GM18507 (cell line): ENCODE measurements around the gene RBFOX2.
A peak's percentile ranks its signal among the peaks of the same experiment; 100 is the strongest.
"Not testable (repeated sequence)": the region's sequence is repeated elsewhere in the genome, so short reads cannot be mapped to it uniquely, and the experiment has no call there.

ENCODE experiments used
- DNase-seq: peaks from one replicate; pipeline ENCODE4 v3.0.0; 2011; ENCODE audit warnings: low read depth; ENCODE audit not compliant: insufficient read length; ENCODE audit errors: extremely low spot score
- FAIRE-seq: peaks from 2 replicates; lab custom pipeline; 2011; peaks lifted over from hg19 to GRCh38; lab: Jason Lieb, UNC

RBFOX2 gene, protein sequence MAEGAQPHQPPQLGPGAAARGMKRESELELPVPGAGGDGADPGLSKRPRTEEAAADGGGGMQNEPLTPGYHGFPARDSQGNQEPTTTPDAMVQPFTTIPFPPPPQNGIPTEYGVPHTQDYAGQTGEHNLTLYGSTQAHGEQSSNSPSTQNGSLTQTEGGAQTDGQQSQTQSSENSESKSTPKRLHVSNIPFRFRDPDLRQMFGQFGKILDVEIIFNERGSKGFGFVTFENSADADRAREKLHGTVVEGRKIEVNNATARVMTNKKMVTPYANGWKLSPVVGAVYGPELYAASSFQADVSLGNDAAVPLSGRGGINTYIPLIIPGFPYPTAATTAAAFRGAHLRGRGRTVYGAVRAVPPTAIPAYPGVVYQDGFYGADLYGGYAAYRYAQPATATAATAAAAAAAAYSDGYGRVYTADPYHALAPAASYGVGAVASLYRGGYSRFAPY

DNA sequence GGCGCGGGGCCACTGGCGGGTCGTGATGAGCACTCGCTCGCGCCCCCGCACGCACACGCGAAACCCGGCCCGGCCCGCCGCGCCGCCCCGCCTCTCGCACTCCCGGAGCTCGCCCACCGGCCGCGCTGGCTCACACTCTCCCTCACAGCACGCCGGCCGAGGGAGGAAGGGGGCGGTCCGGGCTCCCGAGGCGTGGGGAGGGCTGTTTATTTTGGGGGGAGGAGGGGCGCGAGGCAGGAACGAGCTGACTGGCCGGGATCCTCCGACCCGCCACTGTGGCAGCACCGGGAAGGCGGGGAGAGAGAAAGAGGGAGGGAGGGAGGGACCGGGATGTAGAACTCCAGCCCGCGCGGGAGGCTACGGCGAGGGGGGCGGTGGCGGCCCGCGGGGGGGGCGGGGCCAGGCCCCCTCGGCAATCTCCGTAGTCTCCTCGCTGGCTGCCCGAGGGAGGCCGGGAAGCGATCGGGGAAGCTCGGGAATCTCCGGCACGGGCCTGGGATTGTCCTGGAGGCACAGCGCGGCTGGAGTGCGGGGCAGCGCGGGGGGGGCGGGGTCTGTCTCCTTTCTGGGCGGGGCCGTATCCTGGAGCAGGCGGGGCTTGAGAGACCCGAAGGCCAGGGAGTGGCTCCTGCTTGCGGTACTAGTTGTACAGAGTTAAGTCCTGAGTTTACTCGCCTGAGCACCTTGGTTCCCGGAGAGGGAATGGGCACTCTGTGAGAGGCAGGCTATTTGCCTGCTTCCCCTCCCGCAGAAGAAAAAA, at the start of gene RBFOX2:
RBFOX2 (minus strand) TSS at position 179 of the 760 bp plus-strand sequence. CDS start 399 bp downstream, outside the sequence.
- DNase-seq = peak; percentile 62
- no peak for FAIRE-seq

DNA sequence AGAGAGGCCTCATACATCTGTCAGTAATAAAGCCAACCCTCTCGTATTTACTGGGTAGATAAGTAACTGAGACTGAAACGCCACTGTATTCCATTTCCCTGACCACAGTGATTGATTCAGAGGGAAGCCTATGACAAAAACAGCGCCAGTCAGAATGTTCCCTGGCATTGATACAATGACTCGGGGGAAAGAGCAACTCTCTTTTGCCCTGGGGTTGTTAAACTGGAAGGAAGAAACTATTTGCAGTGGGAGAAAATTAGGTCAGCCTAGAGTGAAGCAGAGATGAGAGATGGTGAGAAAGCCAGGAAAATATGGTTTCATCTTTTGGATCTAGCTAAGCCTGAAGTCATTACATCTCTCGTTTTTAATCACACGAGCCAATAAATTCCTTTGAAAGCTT, 48.6 kb upstream of the RBFOX2 start:
- DNase-seq (no peak), FAIRE-seq (no peak)

DNA sequence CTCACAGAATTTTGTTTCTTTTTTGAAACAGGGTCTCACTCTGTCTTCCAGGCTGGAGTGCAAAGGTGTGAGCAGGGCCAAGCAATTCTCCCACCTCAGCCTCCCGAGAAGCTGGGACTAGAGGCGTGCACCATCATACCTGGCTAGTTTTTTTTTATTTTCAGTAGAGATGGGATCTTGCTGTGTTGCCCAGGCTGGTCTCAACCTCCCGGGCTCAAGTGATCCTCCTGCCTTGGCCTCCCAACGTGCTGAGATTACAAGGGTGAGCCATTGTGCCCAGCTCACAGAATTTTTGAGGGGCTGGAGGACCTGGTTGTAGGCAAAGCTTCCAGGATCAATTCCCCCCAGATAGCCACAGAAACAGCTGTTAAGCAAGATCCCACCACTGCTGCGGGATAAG, 47.1 kb upstream of the RBFOX2 start:
- FAIRE-seq (no peak), DNase-seq (no peak)

DNA sequence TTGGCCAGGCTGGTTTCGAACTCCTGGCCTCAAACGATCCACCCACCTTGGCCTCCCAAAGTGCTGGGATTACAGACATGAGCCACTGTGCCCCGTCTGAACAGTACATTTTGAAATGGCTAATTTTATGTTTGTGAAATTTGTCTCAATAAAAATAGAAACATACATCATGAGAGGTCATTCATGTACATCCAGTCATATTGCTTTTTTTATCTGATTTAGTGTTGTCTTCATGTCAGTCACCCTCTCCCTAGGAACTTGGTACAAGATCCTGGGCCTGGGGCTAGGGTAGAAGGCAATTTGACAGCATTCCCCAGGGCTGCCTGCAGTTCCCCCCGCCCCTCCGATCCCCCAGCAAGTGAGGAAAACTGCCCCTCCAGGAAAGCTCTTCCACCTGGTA, 46.6 kb upstream of the RBFOX2 start:
- DNase-seq (no peak), FAIRE-seq (no peak)

DNA sequence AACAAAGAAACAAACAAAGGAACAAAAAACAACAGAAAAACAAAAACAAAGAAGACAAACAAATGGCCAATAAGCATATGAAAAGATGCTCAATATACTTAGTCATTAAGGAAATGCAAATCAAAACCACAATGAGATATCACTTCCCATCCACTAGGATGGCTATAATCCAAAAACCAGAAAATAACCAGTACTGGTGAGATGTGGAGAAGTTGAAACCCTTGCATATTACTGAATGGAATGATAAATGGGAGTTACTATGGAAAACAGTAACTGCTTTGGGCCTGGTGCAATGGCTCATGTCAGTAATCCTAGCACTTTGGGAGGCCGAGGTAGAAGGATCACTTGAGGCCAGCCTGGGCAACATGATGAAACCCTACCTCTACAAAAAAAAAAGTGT, 44.9 kb upstream of the RBFOX2 start:
- FAIRE-seq (no peak), DNase-seq (no peak)

DNA sequence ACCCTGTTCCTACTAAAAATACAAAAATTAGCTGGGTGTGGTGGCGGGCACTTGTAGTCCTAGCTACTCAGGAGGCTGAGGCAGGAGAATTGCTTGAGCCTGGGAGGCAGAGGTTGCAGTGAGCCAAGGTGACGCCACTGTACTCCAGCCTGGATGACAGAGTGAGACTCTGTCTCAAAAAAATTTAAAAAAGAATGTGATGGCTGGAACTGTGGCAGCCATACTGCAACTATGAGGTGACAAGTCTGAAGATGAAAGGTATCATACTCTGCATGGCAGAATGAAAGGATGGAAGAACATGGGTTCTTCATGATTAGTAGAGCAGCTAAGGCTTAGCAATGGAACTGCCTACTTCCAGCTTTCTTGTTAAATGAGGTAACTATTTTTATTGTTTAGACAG, 42.0 kb upstream of the RBFOX2 start:
- not testable (repeated sequence) for DNase-seq, FAIRE-seq

DNA sequence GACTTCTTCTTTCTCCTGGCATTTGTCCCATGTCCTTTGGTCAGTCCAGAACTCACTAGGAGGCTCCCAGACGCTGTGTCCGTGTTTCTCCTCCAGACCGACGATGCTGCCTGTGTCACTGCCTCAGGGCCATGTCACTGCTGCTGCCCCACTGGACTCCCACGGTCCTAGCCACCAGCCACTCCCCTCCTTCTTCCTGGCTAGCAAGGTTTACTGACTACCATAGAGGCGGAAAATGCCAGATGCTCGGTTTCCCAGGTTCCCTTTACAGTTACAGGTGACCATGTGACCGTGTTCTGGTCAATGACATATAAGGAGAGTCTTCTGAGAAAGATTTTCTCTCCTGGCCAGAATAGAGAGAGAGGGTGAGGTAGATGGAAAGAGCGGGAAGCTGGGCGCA, 40.7 kb upstream of the RBFOX2 start:
- DNase-seq = no peak
- no peak for FAIRE-seq

DNA sequence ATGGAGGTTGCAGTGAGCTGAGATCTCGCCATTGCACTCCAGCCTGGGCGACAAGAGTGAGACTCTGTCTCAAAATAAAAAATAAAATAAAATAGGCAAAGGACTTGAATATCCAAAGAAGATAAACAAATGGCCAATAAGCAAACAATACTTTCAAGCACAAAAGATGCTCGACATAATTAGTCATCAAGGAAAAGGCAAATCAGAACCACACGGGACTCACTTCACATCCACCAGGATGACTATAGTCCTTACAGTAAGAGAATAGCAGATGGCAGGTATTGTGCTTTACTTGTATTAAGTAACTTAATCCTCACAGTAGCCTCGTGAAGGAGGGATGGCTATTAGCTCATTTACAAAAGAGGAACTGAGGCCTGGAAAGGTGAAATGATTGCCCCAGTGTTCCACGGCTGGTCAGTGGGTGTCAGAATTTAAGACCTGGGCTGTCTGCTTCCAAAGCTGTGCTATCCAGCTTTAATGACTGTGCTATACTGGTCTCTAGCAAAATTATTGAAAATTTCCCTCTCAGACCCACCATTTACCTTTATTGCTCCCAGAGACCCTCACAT, 40.2 kb upstream of the RBFOX2 start:
- no peak for FAIRE-seq
- DNase-seq = no peak

DNA sequence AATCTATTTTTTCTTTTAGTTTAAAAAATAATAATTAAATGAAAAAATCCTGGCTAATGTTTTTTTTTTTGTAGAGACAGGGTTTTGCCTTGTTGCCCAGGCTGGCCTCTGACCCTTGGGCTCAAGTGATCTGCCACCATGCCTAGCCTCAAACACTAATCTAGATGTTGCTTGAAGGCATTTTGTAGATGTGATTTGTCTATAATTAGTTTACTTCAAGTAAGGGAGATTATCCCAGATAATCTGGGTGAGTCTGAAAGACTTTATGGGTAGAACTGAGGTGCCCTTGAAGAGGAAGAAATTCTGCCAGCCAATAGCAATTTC, 38.6 kb upstream of the RBFOX2 start:
- FAIRE-seq (no peak), DNase-seq (no peak)

DNA sequence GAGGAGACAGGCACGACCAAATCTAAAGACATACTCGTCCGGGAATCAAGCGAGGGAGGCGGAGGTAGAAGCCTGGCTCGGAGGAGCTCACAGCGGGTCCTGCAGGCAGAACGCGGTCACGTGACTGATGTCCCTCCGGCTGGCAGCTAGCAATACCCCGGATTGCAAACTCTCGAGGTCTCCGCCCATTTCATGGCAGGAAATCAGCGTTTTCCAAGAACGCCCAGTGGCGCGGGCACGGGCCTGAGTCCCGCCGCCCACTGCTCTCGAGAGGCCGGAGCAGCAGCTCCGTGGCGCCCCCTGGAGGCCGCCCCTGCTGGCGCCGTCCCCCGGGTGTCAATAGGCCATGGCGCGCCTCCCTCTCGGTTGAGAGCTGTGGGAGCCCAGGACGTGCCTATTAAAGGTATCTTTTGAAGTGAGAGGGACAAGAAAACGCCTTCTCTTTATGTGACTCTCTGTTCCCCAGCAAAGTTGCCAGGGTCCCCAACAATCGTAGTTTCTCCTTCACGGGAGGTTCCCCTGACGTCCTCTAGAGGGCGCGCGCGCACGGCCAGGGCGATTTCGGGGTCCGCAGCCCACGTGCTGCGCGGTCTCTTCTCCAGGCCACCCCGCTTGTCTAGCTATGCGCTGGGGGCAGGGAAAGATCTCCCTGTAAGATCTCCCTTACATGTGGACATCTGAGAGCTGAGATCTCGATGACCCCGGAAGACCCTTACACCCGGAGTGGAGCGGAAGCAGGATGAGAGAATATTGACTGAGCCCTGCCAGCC, 37.3 kb upstream of the RBFOX2 start:
- FAIRE-seq = peak; percentile 64

DNA sequence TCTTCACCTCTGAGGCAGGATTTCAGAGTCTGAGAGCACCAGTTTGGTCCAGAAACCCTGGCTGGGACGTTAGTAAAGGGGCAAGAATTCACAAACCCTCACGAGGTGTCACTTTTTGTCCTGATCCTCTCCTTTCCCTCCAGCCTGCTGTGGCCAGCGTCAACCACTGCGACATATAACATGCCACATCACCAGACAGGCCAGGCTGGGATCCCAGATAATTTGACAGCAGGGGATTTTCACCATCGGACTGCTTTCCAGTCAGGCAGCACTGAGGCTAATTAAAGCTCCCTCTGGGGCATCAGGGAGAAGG, 36.8 kb upstream of the RBFOX2 start:
- DNase-seq (no peak), FAIRE-seq (no peak)

More for the DNA sequence above, 37.3 kb upstream of the RBFOX2 start:
- DNase-seq = peak; percentile 30

DNA sequence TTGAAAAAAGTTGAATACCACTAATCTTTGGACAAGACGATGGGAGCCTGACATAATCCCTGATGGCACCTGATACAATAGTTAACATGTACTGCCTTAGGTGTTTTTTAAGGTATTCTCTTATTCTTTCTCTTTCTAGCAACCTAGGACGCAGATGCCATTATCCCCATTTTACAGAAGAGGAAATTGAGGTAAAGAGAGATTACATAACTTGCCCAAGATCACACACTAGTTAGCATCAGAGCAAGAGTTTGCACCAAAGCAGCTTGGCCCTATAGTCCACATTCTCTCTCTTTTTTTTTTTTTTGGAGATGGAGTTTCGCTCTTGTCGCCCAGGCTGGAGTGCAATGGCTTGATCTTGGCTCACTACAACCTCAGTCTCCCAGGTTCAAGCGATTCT, 35.7 kb upstream of the RBFOX2 start:
- DNase-seq = no peak
- no peak for FAIRE-seq

DNA sequence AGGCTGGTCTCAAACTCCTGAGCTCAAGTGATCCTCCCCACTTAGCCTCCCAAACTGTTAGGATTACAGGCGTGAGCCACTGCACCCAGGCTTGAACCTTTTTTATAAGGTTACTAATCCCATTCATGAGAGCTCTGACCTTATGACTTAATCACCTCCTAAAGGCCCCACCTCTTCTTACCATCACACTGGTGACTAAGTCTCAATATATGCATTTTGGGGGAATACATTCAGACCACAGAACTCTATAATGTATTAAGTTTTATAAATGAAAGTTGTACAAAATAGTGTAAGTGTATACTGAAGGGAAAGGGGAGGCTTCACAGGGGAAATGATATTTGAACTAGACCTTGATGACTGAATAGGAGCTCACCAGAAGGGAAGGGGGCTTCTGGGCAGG, 28.4 kb upstream of the RBFOX2 start:
- FAIRE-seq = no peak
- no peak for DNase-seq

DNA sequence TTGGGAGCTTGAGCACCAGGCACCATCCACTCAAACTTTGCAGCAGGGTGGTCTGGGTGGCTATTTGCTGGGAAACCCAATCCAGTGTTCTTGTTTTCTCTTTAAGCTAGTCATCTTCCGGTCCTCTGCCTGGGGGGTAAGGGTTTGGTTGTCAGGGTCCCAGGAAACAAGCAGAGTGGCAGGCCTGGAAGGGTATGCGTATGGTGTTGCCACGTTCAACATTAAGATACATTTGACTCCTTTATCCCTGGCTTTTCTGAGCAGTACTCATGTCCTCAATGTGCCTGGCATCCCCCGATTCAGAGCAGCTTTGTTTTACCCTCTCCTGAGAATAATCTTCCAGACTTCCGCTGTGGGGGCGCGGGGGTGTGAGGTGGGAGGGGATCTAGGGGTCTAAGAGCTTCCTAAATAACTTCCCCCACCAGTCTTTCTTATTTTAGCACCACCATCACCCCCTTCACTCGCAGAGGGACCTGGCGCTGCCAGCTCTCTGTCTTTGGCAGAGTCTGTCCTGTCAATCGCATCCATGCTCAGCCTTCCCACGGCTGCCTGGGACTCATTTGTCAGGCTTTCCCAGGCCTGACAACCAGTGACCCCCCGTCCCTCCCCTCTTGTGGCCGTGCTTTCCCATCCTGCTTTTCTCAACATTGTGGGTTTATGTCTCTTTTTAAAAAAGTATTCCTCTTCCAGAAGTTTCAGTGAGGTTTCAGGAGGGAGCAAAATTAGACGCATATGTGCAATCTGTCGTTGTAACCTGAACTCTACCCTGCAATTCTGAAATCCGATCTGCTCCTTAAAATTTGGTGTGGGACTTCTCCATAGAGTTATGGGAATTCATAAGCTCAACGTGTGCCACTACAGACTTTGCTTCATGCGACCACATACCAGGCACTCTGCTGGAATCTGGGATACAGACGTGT, 27.0 kb upstream of the RBFOX2 start:
- FAIRE-seq (no peak), DNase-seq (no peak)

DNA sequence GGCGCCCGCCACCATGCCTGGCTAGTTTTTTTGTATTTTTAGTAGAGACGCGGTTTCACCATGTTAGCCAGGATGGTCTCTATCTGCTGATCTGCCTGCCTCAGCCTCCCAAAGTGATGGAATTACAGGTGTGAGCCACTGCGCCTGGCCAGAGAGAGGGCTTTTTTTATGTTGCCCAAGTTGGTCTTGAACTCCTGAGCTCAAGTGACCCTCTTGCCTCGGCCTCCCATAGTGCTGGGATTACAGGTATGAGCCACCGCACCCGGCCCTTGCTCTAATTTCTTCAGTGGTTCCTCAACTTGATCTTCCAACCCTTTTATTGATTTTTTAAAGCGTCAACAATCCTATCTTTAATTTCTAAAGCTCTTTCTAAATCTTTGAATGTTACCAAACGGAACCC, 25.8 kb upstream of the RBFOX2 start:
- not testable (repeated sequence) for FAIRE-seq, DNase-seq

DNA sequence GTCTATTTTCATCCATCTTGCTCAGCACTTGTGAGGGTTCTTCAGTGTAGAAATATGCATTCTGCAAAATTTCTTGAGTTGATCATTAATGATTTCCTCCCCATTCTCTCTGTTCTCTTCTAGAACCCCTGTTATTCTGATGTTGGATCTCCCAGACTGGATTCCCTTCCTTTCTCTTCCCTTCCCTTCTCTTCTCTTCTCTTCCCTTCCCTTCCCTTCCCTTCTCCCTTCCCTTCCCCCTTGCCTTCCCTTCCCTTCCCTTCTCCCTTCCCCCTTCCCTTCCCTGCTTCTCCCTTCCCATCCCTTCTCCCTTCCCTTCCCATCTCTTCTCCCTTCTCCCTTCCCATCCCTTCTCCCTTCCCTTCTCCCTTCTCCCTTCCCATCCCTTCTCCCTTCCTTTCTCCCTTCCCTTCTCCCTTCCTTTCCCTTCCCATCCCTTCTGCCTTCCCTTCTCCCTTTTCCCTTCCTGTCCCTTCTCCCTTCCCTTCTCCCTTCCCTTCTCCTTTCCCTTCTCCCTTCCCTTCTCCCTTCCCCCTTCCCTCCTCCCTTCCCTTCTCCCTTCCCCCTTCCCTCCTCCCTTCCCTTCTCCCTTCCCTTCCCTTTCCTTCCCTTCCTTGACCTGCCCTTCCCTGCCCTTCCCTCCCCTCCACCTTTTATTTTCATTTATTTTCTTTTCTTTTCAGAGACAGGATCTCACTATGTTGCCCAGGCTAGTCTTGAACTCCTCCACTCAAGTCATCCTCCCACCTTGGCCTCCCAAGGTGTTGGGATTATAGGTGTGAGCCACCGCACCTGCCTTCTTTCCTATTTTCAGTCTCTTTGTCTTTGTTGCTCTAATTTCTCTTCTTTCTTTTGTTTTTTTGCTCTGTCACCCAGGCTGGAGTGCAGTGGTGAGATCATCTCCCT, 24.9 kb upstream of the RBFOX2 start:
- DNase-seq (no peak), FAIRE-seq (no peak)

DNA sequence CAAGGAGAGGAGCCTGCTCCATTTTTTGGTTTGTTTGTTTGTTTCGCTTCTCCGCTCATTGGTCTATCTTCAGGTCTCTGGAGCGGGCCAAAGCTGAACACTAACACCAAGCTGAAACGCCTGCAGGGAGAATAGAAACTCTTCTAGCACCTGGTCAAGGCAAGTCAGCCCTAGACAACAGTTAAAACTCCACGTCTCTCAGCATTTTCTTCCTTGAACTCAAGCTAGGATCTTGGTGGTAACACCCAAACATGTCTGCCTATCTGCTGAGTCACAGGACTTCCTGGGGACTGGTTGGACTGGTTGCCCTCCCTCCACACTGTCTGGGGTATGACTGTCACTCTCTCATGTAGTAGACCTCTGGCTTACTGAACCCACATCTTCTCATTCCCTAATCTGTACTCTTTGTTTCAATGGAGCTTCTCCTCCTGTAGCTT, 23.9 kb upstream of the RBFOX2 start:
- no peak for FAIRE-seq

DNA sequence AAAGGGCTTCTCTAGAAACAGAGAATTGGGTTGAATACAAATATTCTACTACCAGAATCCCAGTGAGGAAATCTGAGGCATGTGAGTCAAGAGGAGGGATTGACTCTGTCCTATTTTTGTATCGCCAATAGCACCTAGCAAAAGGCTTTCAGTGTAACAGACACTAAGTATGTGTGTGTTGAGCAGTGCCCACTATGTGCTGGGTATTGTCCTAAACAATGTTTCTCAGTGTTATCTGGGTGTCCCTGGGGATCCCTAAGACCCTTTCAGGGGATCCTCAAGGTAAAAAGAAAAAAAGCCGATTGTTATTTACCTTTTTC, 21.0 kb upstream of the RBFOX2 start:
- FAIRE-seq = no peak

More for the DNA sequence above, 23.9 kb upstream of the RBFOX2 start:
- DNase-seq = no peak

More for the DNA sequence above, 21.0 kb upstream of the RBFOX2 start:
- DNase-seq = no peak
